ENCODE results near the gene TRAPPC4.
A peak's percentile ranks its signal among the peaks of the same experiment; 100 is the strongest.
"Not testable (repeated sequence)": the region's sequence is repeated elsewhere in the genome, so short reads cannot be mapped to it uniquely, and the experiment has no call there.

Gene TRAPPC4

DNA sequence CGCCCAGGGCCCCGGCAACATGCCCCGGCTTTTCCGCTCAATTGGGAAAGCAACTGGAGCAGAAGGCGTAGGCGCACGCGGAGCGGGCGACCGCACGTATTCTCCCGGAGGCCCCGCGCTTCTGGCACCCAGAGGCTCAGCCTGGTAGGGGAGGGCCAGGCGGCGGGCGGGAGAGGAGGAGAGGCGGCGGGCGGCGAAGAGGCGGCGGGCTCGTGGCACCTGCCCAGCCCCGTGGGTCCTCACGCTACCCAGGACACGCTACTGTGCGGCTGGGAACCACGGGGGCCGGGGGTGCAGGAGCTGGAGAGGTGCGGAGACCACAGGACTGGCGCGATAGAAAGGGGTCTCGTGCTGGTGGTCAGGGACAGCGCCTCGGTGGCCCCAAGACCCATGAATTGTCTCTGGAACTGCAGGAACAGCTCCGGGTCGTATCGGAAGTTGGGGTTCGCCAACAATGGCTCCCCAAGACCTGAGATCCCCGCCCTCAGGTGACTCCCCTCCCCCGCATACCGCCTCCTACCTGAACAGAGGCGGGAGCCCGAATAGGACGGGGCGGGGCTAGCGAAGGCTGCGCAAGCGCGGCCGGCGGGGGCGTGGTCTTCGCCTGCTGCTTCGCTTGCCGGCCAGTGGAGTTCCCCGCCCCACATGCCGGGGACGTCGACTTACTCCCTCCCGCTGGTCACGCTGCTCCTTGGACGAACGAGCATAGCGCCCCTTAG is 11.9 kb downstream of the TRAPPC4 start, which contains the start of gene SLC37A4:
Gene SLC37A4, minus strand, starts transcription at position 549 of the 719 bp plus-strand sequence.
- TF ChIP-seq, protein P1, sequence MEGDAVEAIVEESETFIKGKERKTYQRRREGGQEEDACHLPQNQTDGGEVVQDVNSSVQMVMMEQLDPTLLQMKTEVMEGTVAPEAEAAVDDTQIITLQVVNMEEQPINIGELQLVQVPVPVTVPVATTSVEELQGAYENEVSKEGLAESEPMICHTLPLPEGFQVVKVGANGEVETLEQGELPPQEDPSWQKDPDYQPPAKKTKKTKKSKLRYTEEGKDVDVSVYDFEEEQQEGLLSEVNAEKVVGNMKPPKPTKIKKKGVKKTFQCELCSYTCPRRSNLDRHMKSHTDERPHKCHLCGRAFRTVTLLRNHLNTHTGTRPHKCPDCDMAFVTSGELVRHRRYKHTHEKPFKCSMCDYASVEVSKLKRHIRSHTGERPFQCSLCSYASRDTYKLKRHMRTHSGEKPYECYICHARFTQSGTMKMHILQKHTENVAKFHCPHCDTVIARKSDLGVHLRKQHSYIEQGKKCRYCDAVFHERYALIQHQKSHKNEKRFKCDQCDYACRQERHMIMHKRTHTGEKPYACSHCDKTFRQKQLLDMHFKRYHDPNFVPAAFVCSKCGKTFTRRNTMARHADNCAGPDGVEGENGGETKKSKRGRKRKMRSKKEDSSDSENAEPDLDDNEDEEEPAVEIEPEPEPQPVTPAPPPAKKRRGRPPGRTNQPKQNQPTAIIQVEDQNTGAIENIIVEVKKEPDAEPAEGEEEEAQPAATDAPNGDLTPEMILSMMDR (IDR thresholded peaks at IDR 0.05; ENCODE audit: control extremely low read depth, extremely low read depth, low read depth, missing control alignments): peak; percentile 96
- CTCF ChIA-PET: interaction anchor here (0.9 to 4.6 kb wide), 14 partner anchors 8 to 241 kb away, joined by 3 to 47 read pairs (median 4); partner anchors contain the start of genes CENATAC, DPAGT1, RPS25 and TRAPPC4
- DNase-seq (ENCODE audit: extremely low spot score): peak; percentile 99
- POLR2A ChIA-PET: interaction anchor here (1.0 kb wide), 1 partner anchor 12 kb away, joined by 5 read pairs; the partner anchor contains the start of genes RPS25 and TRAPPC4

DNA sequence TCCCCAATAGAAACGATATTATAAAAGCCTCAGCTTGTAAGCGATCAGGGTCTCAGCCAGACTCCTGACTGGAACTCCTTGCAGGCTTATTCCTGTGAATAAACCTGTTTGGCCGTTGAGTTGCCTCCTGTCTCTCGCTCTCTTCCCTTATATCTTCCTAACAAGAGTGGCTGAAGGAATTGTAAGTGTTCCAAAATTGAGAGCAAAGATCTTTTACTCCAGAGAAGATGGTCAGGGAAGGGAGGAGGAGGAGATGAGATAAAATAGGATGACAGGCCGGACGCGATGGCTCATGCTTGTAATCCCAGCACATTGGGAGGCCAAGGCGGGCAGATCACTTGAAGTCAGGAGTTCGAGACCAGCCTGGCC is 13.3 kb downstream of the TRAPPC4 start:
- TF ChIP-seq, protein P1 (IDR thresholded peaks at IDR 0.05; ENCODE audit: control extremely low read depth, extremely low read depth, low read depth, missing control alignments): no peak
- POLR2A ChIA-PET: no interaction called here
- DNase-seq (ENCODE audit: extremely low spot score): no peak
- CTCF ChIA-PET: interaction anchor here (0.7 to 4.6 kb wide), 11 partner anchors 9 to 292 kb away, joined by 3 to 47 read pairs (median 4); no protein-coding TSS in a partner anchor

DNA sequence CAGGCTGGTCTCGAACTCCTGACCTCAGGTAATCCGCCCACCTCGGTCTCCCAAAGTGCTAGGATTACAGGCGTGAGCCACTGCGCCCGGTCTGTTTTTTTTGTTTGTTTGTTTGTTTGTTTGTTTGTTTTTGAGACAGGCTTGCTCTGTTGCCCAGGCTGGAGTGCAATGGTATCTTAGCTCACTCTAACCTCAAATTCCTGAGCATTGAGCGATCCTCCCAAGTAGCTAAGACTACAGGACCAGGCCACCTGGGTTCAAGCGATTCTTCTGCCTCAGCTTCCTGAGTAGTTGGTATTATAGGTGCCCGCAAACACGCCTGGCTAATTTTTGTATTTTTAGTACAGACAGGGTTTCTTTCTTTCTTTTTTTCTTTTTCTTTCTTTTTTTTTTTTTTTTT is 14.9 kb downstream of the TRAPPC4 start:
- not testable (repeated sequence) for DNase-seq (ENCODE audit: extremely low spot score)
- ChIA-PET POLR2A (interaction anchor here (0.6 to 0.7 kb wide), 2 partner anchors 11 to 370 kb away, joined by 4 to 6 read pairs; no protein-coding TSS in a partner anchor), CTCF (interaction anchor here (1.5 to 4.6 kb wide), 2 partner anchors 12 to 17 kb away, joined by 4 to 47 read pairs; no protein-coding TSS in a partner anchor)

DNA sequence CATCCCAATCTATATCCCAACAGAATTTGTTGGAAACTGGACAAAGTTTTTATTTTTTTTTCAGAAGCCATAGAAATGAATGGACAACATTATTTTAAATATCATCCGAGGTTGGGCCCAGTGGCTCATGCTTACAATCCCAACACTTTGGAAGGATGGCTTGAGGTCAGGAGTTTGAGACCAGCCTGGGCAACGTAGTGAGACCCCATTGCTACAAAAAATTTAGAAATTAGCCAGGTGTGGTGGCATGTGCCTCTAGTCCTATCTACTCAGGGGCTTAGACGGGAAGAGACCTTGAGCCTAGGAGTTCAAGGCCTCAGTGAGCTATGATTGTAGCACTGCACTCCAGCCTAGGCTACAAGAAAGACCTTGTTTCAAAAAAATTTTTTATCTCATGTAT is 16.2 kb downstream of the TRAPPC4 start:
- CTCF ChIA-PET: no interaction called here
- no peak for DNase-seq (ENCODE audit: extremely low spot score)
- TF ChIP-seq, protein P1 (IDR thresholded peaks at IDR 0.05; ENCODE audit: control extremely low read depth, extremely low read depth, low read depth, missing control alignments): no peak
- POLR2A ChIA-PET: no interaction called here

DNA sequence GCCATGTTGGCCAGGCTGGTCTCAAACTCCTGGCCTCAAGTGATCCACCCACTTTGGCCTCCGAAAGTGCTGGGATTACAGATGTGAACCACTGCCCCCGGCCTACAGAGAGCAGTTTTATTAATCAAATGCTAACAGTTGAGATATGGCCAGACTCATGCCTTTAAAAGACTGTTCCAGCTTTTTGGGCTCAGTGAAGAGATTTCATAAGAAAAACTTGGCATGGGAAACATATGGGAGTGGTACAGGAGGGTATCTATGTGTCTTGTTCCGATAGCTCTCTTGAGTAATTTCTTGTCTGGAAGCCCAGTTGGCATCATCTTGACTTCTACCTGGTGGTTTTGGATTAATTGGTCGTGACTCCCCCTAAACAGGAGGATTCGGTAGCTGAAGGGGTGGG is 20.3 kb downstream of the TRAPPC4 start:
- CTCF ChIA-PET: interaction anchor here (1.0 to 1.6 kb wide), 4 partner anchors 9 to 23 kb away, joined by 3 to 4 read pairs (median 3); partner anchors contain the start of gene HYOU1
- TF ChIP-seq, protein P1 (IDR thresholded peaks at IDR 0.05; ENCODE audit: control extremely low read depth, extremely low read depth, low read depth, missing control alignments): no peak
- POLR2A ChIA-PET: no interaction called here
- DNase-seq (ENCODE audit: extremely low spot score): no peak

DNA sequence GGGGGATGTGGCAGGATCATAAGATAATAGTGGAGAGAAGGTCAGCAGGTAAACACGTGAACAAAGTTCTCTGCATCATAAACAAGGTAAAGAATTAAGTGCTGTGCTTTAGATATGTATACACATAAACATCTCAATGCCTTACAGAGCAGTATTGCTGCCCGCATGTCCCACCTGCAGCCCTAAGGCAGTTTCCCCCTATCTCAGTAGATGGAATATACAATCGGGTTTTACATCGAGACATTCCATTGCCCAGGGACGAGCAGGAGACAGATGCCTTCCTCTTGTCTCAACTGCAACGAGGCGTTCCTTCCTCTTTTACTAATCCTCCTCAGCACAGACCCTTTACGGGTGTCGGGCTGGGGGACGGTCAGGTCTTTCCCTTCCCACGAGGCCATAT is 20.9 kb downstream of the TRAPPC4 start:
- POLR2A ChIA-PET, CTCF ChIA-PET: not testable (repeated sequence)

DNA sequence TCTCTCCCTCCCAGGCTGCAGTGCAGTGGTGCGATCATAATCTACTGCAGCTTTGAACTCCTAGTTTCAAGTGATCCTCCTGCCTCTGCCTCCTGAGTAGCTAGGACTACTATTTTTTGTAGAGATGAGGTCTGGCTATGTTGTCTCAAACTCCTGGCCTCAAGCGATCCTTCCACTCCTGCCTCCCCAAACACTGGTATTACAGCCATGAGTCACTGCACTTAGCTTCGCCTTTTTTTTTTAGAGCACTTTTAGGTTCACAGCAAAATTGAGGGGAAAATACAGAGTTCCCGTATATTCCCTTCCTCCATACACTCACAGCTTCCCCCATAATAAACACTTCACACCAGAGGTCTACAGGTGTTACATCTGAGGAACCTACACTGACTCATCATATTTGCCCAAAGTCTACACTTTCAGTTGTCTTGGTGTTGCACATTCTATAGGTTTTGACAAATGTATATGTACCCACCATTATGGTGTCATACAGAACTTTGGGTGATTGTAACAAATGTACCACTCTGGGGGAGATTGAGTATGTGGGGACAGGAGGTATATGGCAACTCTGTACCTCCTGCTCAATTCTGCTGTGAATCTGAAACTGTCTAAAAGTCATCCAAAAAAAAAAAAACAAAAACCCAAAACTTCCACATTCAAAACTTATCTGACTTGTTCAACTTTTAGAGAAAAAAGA is 23.4 kb downstream of the TRAPPC4 start:
- ChIA-PET CTCF (interaction anchor here (3.2 to 4.3 kb wide), 2 partner anchors 9 to 14 kb away, joined by 10 to 19 read pairs; partner anchors contain the start of gene HYOU1), POLR2A (interaction anchor here (0.7 kb wide), 1 partner anchor 282 kb away, joined by 6 read pairs; no protein-coding TSS in a partner anchor)
- TF ChIP-seq, protein P1 (IDR thresholded peaks at IDR 0.05; ENCODE audit: control extremely low read depth, extremely low read depth, low read depth, missing control alignments): no peak
- DNase-seq (ENCODE audit: extremely low spot score): no peak

More for the DNA sequence above, 20.9 kb downstream of the TRAPPC4 start:
- not testable (repeated sequence) for DNase-seq (ENCODE audit: extremely low spot score)
